HG02852 (cell line): Measurements from ENCODE around the gene SFXN5.
A peak's percentile ranks its signal among the peaks of the same experiment; 100 is the strongest.

Experiments used
- ATAC-seq: cut with Tn5 transposase; IDR thresholded peaks from one replicate; pipeline ENCODE4 v1.9.1; 2021; ENCODE audit warnings: mild to moderate bottlenecking, moderate library complexity; ENCODE audit not compliant: unreplicated experiment

The SFXN5 gene

DNA sequence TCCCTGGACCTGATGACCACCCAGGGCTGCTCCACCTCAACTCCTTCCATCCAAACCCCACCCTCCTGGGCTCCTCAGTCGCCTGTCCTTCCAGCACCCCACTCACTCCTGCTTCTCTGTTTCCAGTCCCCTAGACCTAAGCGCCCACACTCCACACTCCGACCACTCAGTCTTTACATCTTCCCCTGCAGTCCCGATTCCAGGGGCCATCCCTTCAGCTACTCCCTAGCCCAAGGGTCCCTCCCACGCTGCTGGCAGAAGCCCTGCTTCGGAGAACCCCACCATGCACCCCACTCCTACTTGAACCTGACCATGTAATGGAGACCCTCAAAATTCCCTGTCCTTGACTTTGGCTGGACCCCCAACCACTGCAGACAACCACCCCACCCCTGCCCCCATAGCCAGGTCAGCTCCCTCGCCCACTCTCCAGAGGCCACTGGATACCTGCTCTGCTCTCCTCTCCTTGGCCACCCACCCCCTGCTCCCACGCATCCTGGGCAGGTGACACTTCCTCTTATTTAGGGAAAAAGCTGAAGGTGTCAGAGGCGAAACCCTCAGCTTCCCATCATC, 126.0 kb downstream of the SFXN5 start:
- no peak for ATAC-seq

DNA sequence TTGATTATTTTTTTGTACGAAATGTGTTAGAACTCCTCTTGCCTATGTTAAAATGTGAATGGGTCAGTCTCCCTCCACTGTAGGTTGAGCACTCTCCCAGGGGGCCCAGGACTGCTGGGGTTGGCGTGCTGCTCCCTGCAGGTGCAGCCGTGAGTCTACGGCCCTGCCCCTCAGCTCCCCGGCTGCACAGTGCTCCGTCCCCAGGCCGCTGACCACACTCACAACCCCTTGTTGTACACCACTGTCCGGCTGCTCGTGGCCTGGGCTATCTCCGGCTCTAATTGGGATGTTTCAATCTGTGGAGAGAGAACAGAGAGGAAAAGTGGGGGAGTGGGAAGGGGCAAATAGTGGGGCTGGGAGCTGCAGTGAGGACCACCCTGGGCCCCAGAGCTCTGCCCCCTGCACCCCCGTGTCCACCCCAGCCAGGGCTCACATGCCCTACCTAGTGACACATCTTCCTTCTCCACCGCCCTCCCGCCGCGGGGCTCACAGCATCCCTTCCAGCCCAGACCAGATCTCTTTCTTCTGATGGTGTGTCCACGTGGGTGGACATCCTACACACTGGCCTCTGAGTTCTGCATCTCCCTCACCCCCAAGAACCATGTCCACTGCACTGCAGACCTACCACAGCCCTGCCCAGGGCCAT, 126.6 kb downstream of the SFXN5 start:
- ATAC-seq = no peak

- no peak for ATAC-seq
Measured at GRCh38 chr2:72943540-72944395, 127.7 kb downstream of the SFXN5 start.

GRCh38 chr2:72942881-72943418, 128.6 kb downstream of the SFXN5 start:
- ATAC-seq = no peak

GRCh38 chr2:72942293-72942692, 129.2 kb downstream of the SFXN5 start:
- no peak for ATAC-seq

DNA sequence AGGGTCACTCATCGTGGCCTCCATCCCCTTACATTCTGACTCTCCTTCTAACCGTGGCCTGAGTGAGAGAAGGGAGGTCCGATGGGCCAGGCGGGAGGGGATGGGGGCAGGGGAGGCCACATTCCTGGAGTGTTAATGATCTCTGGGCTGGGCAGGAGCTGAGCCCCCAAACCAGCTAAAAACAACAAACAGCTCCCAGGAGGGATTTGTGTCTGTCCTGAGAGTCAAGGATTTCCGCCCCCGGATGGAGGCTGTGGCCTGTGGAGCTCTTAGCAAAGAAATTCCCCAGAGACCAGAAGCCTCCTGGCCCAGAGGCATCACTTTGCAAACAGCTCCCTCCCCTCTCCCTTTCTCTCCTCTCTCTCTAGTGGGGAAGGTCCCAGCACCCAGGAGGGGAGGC, 130.7 kb downstream of the SFXN5 start:
- no peak for ATAC-seq

DNA sequence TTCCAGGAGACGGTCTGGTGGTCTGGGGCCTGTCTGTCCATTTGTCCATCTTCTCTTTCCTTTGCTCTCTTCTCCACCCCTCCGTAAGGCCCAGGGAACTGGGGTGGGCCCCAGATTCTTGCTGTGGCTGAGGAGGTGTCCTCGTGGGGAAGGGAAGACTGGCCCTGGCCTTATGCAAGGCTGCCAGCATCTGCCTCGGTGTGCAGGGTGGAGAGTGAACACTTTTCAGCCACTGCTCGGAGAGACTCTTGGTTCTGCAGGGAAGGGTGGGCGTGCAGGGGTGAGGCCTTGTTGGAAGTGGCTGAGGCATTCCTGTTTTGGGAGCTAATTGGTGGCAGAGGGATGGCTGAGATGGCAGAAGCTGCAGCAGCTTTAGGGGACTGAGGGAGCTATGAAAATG, 131.2 kb downstream of the SFXN5 start:
- ATAC-seq = no peak

GRCh38 chr2:72938455-72938854, 133.1 kb downstream of the SFXN5 start:
- ATAC-seq = no peak

DNA sequence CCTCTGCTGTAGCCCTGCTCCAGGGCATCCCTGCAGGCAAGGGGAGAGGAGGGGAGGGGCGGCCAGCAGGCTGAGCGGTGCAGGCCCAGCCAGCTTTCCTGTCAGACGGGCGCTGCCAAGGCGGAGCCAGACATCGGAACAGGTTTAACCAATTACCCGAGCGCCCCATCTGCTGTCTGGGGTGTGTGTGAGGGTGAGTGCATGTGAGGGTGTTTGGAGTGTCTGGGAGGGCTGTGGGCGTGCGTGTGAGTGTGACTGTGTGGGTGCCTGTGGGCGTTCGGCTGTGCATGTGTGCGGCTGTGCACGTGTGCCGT, 134.2 kb downstream of the SFXN5 start:
- no peak for ATAC-seq

DNA sequence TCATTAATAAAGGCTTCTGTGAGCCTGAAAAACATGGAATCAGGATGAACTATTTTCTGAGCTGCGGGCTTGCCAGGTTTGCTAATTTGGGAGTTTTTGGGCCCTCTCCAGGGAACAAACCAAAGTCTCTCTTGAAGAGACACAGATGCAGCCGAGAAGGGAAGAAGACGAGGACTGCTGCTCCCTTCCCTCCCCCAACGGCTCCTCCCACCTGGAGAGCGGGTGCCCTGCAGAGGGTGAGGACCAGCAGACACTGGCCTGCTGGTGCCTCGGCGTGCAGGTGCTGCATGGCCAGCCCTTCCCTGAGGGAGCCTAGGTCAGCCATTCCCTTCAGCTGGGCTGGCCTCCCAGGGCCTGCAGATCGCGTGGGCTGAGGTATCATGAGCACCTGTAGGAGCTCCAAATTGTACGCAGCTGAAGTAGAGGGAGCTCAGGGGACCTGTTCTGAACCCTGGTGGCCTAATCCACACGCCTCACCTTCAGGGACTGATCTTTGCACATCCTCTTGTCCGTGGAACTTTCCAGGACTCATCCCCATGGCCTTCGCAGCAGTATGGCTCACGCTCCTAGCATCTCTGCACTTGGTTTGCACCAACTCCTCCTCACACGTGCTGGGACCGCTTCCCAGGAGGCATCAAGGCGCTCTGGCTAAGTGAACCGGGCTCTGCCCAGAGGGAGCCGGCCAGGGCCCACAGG, 134.7 kb downstream of the SFXN5 start:
- no peak for ATAC-seq

- ATAC-seq = no peak
Measured at GRCh38 chr2:72935611-72935957, 135.9 kb downstream of the SFXN5 start.

DNA sequence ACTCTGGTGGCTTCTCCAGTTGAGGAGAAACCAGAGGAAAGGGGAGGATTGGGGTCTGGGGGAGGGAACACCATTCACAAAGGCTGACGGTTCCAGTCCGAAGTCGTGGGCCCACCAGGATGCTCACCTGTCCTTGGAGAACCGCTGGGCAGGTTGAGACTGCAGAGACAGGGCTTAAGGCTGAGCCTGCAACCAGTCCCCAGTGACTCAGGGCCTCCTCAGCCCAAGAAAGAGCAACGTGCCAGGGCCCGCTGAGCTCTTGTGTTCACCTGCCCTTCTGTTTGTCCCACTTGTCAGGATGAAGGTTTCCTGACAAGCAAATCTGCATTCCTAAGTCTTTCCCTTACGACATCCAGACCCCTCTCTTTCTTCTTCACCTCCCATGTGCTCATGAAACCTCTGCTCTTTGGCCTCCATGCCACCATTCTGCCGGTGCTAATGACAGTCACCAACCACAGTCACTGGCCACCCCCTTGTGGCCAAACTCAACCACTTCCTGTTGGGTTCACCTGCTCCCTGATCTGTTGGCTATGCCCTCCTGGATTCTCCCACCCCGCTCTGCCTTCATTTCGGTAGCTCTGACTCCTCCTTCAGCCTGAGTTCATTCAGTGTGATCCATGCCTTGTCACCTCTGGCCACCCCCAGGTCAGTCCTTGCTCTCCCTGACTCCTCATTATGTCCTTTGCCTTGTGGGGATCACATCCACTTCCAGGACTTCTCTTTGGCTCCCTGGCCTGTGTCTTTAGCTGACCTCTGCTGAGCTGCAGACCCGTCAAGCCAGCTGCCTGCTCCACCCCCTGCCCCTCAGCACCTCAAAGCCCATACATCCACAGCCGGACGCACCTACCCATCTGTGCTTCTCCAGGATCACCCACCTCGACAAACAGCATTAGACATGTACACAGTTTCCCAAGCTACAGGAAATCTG, 136.6 kb downstream of the SFXN5 start:
- ATAC-seq = peak; percentile 52

- no peak for ATAC-seq
Measured at GRCh38 chr2:72933646-72934151, 137.8 kb downstream of the SFXN5 start.

DNA sequence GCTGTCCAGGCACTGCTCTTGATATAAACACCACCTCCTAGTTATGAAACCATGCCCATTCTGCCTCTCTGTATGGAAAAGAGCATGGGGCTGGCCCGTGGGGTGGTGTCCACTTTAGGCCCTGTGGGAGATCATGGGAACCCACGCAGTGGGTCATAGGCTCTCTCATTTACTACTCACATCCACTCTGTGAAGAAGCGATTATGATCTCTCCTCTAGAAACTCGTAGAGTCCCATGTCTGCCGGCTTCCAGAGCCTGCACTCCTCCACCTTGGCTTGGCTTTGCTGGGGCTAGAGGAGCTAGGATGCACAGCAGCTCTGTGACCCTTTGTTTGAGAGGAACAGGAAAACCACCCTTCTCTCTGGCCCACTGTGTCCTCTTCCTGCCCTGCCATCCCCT, 138.3 kb downstream of the SFXN5 start:
- no peak for ATAC-seq

GRCh38 chr2:72932805-72933204, 138.7 kb downstream of the SFXN5 start:
- no peak for ATAC-seq

DNA sequence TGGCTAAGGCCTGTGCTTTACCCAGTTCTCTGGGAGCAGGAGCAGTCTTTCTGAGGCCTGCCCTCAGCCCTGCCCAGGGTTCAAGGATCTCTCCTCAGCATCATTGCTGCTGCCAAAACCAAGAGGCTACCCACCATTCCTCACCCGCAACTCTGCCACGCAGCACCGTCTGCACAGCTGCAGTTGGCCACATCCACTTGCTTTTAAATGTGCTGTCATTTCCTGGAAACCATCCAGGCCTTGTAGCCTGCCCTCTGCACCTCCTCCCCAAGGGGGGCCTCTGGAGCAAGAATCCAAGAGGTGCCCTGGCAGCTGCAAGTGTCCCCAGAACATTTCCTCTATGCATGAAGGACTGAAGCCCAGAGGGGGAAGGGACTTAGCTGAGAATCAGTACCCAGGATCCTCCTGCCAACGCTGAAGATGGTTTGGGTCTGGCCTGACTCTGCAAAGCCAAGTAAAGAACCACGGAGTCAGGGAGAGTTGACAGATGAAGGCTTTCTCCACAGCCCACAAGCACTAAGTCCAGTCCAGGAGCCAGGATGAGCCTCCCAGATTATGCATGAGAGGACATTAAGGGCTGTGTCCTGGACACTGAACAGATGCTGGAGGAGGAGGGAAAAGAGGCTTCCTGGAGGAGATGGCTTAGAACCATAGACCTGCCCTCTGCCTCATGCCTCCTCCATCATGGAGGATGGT, 139.3 kb downstream of the SFXN5 start:
- ATAC-seq = no peak

DNA sequence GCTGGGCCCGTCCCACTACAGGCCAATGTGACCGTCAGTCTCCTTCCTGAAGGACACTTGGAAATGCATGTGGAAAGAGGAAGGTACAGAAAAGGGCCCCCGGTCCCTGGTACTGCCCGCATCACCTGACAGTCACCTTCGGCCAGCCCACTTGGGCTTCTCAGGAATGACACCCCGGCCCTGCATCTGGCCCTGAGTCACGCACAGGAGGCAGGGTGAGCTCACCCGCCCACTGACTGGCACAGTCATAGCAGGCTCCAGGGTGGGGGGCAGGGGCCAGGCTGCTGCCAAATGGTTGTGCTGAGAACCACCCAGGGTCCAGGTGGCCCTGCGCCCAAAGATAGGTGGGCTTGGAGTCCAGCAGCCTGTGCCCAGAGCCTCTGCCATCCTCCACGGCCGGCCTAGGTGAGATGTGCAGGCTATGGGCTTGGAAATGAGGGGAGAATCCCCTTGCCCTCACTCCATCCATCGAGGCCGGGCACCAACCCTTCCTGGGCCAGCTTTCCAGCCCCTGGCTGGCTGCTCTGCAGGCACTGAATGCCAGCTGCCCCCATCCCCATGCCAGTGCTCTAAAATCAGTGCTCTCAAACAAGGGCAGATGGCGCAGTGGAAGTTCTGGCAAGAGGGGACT, 140.1 kb downstream of the SFXN5 start:
- ATAC-seq = no peak

DNA sequence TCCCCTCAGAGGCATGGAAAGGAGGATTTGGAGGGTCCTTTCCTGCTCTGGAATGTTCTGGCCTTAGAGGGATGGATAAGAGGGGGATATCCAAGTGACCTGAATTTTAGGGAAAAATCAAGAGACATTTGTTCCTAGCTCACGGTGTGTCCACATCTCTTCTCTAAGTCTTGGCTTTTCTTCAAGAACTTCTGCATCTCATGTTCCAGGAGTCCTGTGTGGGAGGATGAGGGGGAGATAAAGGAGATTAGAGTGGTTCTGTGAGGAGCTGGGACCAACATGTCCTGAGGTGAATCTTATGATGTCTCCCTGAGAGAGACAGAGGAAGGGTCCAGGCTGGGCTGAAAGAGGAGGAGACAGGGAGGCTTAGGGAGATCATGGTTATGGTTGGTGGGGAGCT, 142.5 kb downstream of the SFXN5 start:
- no peak for ATAC-seq
